Testis (tissue), 3 donors: ENCODE data around the gene CUEDC1. TPM values are rescaled to one million over a fixed set of nuclear protein-coding genes. Genes with fewer than 3 reads are reported as not detected.
"Not testable (repeated sequence)": the region's sequence is repeated elsewhere in the genome, so short reads cannot be mapped to it uniquely, and the experiment has no call there.

Experiments
- DNase-seq: peaks from one replicate; pipeline ENCODE4 v3.0.0-alpha.2; 2019
- H3K27ac ChIP-seq, 2 donors: fragments of 200-600 bp; sonication (generic); one replicate each; pipeline ENCODE4 v1.5.1; 2019
- H3K27me3 ChIP-seq: fragments of 200-600 bp; sonication (generic); one replicate; pipeline ENCODE4 v1.5.1; 2019
- H3K36me3 ChIP-seq: fragments of 200-600 bp; sonication (generic); one replicate; pipeline ENCODE4 v1.5.1; 2017; ENCODE audit warnings: low read depth; ENCODE audit errors: missing control alignments
- H3K4me1 ChIP-seq: fragments of 200-600 bp; sonication (generic); one replicate; pipeline ENCODE4 v1.5.1; 2019
- H3K4me3 ChIP-seq, 2 donors: fragments of 200-600 bp; sonication (generic); one replicate each; pipeline ENCODE4 v1.5.1; 2017 to 2019
- H3K9me3 ChIP-seq: fragments of 200-600 bp; sonication (generic); one replicate; pipeline ENCODE4 v1.5.1; 2017
- CTCF ChIP-seq, 3 experiments: fragments of 450-650 bp in 2 of 3; fragments of 200-600 bp in 1 of 3; sonication (generic) in 1 of 3; IDR thresholded peaks; one replicate each; pipeline ENCODE4 v1.5.1; 2016 to 2019; ENCODE audit warnings: antibody characterized with exemption in 3 of 3, mild to moderate bottlenecking in 2 of 3, moderate library complexity in 1 of 3
- POLR2A ChIP-seq: fragments of 450-650 bp; IDR thresholded peaks from one replicate; pipeline ENCODE4 v1.6.1; 2017; ENCODE audit warnings: antibody characterized with exemption, mild to moderate bottlenecking, moderate library complexity
- WGBS, 2 donors: methylation state at CpG; one replicate each; pipeline ENCODE4 v1.1.5; 2018; 5-methylcytosine and 5-hydroxymethylcytosine counted together
- intact Hi-C: fragments of 100-400 bp; cut with DNase I; formaldehyde crosslinking; loops from one replicate; pipeline ENCODE4 v1.15.1; 2023; ENCODE audit warnings: low total_unique reads
- polyA plus RNA-seq: library from polyadenylated mRNA; stranded (reverse); fragments of 350-450 nt; fragmentation: Illumina TruSeq; extraction: RNeasy Lipid Tissue Mini Kit (QIAGEN cat#74804); gene quantifications from one replicate; pipeline ENCODE4 v1.2.3, GENCODE V29; 2014; ENCODE audit warnings: low read depth, low replicate concordance; ENCODE audit not compliant: insufficient read depth
- total RNA-seq, 2 donors: library from RNA; depleted of rRNA; stranded (reverse); fragments of >200 nt; gene quantifications; one replicate each; pipeline ENCODE4 v1.2.3, GENCODE V29; 2016

CUEDC1 gene
- total and polyA plus RNA-seq, 3 donors from 2014 or later: 6.5 to 13.3 (median 8.6) TPM

DNA sequence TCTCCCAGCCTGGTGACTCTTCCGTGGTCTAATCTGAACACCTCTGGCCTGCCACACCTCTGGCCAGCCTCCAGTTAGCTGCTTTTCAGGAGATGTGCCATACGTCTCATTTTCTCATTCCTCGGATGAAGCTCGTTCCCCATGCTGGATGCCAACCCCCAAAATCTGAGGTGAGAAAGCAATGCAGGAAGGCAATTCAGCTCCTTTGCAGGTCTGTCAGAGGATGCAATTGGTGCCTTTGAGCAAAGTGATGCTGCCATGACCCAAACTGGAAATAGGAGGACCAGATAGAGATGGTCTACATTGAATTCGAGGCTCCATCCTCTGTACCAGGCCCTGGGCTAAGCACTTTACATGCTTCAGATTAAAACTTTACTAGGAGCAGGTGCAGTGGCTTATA lies 11.0 kb upstream of the CUEDC1 start:
- Histone ChIP-seq H3K4me1 (no peaks in the 10 kb centered on the region), H3K27ac (no peak overlapping the region), H3K27me3 (no peaks in the 10 kb centered on the region), H3K4me3 (no peak overlapping the region), H3K36me3 (no peaks in the 10 kb centered on the region), H3K9me3 (no peaks in the 10 kb centered on the region)
- DNase-seq: no peak
- TF ChIP-seq POLR2A: no peak
- no peak for TF ChIP-seq CTCF (IDR thresholded peaks at IDR 0.05)
- WGBS, 2 donors: 83 to 87% methylated on average over 5 of the region's 5 CpGs
- intact Hi-C loops: no loop called here

DNA sequence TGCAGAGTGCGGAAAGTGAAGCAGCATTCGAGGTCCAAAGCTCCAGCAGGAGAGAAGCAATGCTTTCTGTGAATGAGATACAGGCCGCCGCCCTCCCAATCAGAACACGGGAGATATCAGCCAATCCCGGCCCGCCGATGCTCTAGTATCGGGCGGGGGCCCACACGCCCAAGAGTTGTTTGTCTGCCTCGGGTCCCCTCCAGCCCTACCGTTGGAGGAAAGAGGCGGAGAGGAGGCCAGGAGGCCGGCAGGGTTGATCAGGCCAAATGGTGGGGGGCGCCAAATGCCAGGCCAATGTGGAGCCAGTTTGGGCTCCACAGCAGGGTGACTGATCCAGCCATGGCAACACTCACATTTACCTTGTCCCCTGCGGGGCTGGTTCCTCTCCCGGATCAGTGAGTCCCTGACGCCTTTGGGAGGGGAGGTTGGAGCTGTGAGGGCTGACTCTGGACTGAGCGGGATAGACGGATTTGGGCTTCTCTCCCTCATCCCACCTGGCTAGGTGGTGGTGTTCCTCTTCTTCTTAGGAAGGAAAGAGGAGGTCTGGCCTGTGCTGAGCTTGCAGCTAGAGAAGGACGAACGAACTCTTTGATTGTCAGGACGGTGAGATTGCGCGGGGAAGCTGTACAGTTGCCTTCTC lies 10.4 kb upstream of the CUEDC1 start:
- H3K4me3 ChIP-seq: no peak overlapping the region
- no peaks in the 10 kb centered on the region for H3K36me3 ChIP-seq
- no peaks in the 10 kb centered on the region for H3K9me3 ChIP-seq
- DNase-seq: no peak
- intact Hi-C loops: no loop called here
- H3K4me1 ChIP-seq: no peaks in the 10 kb centered on the region
- no peaks in the 10 kb centered on the region for H3K27me3 ChIP-seq
- TF ChIP-seq POLR2A: no peak
- 64 to 67% methylated on average over 19 to 26 of the region's 26 CpGs for WGBS, 2 donors
- no peak overlapping the region for H3K27ac ChIP-seq

DNA sequence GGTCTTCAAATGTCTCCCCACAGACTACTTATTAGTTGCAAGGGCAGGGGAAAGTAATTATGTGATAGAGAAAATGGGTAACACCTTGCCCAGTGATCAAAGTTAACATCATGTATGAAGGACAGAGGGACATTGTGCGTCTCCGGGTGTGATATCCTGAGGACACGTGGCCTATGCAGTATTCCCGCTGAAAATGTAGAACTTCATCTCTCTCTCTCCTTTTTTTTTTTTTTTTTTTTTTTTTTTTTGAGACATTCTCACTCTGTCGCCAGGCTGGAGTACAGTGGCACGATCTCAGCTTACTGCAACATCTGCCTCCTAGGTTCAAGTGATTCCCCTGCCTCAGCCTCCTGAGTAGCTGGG lies 7.9 kb upstream of the CUEDC1 start:
- TF ChIP-seq CTCF (IDR thresholded peaks at IDR 0.05) (no peak), POLR2A (no peak)
- Histone ChIP-seq H3K9me3 (no peaks in the 10 kb centered on the region), H3K4me1 (no peaks in the 10 kb centered on the region), H3K27ac (no peak overlapping the region), H3K27me3 (no peaks in the 10 kb centered on the region), H3K4me3 (no peak overlapping the region), H3K36me3 (no peaks in the 10 kb centered on the region)
- 92 to 95% methylated on average over 6 of the region's 6 CpGs for WGBS, 2 donors
- no peak for DNase-seq
- intact Hi-C loops: no loop called here

GRCh38 chr17:57962279-57963148 lies 7.3 kb upstream of the CUEDC1 start:
- Histone ChIP-seq H3K4me1 (no peaks in the 10 kb centered on the region), H3K9me3 (no peaks in the 10 kb centered on the region), H3K36me3 (no peaks in the 10 kb centered on the region), H3K27me3 (no peaks in the 10 kb centered on the region), H3K27ac (no peak overlapping the region), H3K4me3 (no peak overlapping the region)
- DNase-seq: no peak
- WGBS, 2 donors: 79 to 83% methylated on average over 7 to 8 of the region's 8 CpGs
- intact Hi-C loops: no loop called here
- TF ChIP-seq CTCF (IDR thresholded peaks at IDR 0.05) (no peak), POLR2A (no peak)

- no peaks in the 10 kb centered on the region for H3K27me3 ChIP-seq
- H3K4me1 ChIP-seq: no peaks in the 10 kb centered on the region
- intact Hi-C loops: loop anchor here (10.0 kb wide), 1 partner anchor 65 kb away; no protein-coding TSS in a partner anchor
- DNase-seq: no peak
- H3K36me3 ChIP-seq: no peaks in the 10 kb centered on the region
- WGBS, 2 donors: 91 to 93% methylated on average over 6 of the region's 6 CpGs
- no peak overlapping the region for H3K4me3 ChIP-seq
- no peaks in the 10 kb centered on the region for H3K9me3 ChIP-seq
- TF ChIP-seq CTCF (IDR thresholded peaks at IDR 0.05) (no peak), POLR2A (no peak)
- no peak overlapping the region for H3K27ac ChIP-seq
Observed at GRCh38 chr17:57959929-57960328, 4.7 kb upstream of the CUEDC1 start.

DNA sequence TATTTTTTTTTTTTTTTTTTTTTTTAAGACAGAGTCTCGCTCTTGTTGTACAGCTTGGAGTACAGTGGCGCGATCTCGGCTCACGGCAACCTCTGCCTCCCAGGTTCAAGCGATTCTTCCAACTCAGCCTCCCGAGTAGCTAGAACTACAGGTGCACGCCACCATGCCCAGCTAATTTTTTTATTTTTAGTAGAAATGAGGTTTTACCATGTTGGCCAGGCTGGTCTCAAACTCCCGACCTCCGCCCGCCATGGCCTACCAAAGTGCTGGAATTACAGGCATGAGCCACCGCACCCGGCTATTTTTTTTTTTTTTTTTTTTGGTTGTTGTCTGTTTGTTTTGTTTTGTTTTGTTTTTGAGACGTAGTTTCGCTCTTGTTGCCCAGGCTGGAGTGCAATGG lies 3.2 kb upstream of the CUEDC1 start:
- H3K9me3 ChIP-seq: not testable (repeated sequence)
- 92 to 96% methylated on average over 15 of the region's 15 CpGs for WGBS, 2 donors

More for the DNA sequence above, 3.2 kb upstream of the CUEDC1 start:
- not testable (repeated sequence) for H3K4me3 ChIP-seq, H3K27me3 ChIP-seq, H3K4me1 ChIP-seq, H3K36me3 ChIP-seq, H3K27ac ChIP-seq, DNase-seq
- intact Hi-C loops: loop anchor here (10.0 kb wide), 1 partner anchor 64 kb away; no protein-coding TSS in a partner anchor
